Mesodermal cell (in vitro differentiated cells): Measurements from ENCODE around the gene PRUNE2.

Experiments
- H3K27ac ChIP-seq: 2 replicates; pipeline ENCODE4 v1.7.0; 2013; ENCODE audit warnings: mild to moderate bottlenecking, low read depth, low read length, moderate library complexity; ENCODE audit not compliant: severe bottlenecking
- H3K36me3 ChIP-seq: 2 replicates; pipeline ENCODE4 v1.7.1; 2013; ENCODE audit warnings: mild to moderate bottlenecking, low read length, moderate library complexity; ENCODE audit not compliant: control insufficient read depth, insufficient read depth
- H3K4me1 ChIP-seq: one replicate; pipeline ENCODE4 v1.7.1; 2013; ENCODE audit warnings: mild to moderate bottlenecking, low read length; ENCODE audit not compliant: insufficient read depth, control insufficient read depth, poor library complexity, severe bottlenecking
- H3K4me3 ChIP-seq: 2 replicates; pipeline ENCODE4 v1.7.0; 2013; ENCODE audit warnings: low read length, control low read depth, mild to moderate bottlenecking; ENCODE audit not compliant: insufficient read depth, poor library complexity, severe bottlenecking; ENCODE audit errors: extremely low read depth
- H3K9me3 ChIP-seq: 2 replicates; pipeline ENCODE4 v1.7.1; 2013; ENCODE audit warnings: mild to moderate bottlenecking, low read length, moderate library complexity; ENCODE audit not compliant: control insufficient read depth
- WGBS, 2 experiments: methylation state at CpG; one replicate each; pipeline ENCODE4 v1.1.5; 2013; ENCODE audit warnings: missing lambda C conversion rate in 2 of 2; ENCODE audit not compliant: insufficient coverage in 2 of 2; 5-methylcytosine and 5-hydroxymethylcytosine counted together

The PRUNE2 gene

DNA sequence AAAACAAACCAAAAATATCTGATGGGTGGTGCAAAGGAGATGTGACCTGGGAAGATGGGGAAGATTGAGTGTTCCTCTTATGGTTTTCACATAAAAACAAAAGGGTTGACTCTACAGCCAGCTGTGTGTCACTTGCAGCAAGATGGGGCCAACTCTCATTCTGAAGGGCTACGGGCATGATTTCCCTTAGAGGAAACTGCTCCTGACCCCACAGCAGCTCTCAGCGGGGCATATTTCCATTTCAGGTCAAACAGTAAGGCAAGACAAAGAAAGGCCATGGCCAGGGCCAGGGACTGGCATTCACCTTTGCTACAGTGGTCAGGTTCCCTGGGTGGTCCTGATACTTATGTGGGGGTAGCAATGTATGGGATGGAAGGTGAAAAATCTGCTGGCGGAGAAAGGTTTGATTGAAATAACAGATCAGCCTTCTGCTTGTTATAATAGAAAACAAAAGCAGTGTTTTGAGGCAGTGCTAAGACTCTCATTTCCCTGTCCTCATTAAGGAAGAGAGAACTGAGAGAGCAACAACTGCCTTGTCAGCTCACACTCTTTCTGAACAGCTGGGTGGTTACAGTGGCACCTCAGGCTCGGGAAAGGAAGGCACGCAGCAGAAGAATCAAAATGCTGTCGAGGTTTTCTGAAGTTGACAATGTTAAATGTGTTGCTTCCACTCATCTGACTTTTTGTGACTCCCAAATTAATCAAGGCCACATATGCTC is 262.4 kb downstream of the PRUNE2 start:
- peaks cover 2% of the 10 kb centered on the region for H3K4me1 ChIP-seq
- H3K36me3 ChIP-seq: no peaks in the 10 kb centered on the region
- no peaks in the 10 kb centered on the region for H3K9me3 ChIP-seq
- WGBS, 2 experiments: 67 to 71% methylated on average over 3 to 6 of the region's 6 CpGs
- no peak overlapping the region for H3K4me3 ChIP-seq
- H3K27ac ChIP-seq: no peak overlapping the region

DNA sequence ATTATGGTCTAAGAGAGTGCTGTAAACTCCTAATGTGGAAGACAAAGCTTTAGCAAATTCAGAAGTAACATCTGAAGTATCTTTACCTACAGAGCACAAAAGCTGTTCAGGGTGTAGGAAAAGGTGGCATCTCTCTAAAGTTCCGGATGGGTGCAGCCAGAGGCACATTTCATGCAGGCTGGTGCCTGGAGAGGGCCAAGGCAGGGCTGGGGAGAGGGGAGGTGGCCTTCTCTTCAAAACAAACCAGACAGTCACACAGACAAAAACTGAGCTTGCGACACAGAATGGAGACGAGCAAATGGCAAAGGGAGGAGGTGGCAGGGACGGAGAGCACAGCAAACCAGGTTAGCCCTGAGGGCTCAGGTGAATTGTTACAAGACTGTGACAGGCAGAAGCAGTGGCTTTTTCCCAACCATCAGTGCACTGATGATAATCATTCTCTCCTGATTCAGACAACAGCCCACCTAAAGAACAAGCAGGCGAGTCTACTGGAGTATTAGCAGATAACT is 263.2 kb downstream of the PRUNE2 start:
- no peak overlapping the region for H3K4me3 ChIP-seq
- 84 to 100% methylated on average over 2 to 4 of the region's 5 CpGs for WGBS, 2 experiments
- H3K27ac ChIP-seq: no peak overlapping the region
- H3K9me3 ChIP-seq: no peaks in the 10 kb centered on the region
- H3K4me1 ChIP-seq: peaks cover 2% of the 10 kb centered on the region
- no peaks in the 10 kb centered on the region for H3K36me3 ChIP-seq

DNA sequence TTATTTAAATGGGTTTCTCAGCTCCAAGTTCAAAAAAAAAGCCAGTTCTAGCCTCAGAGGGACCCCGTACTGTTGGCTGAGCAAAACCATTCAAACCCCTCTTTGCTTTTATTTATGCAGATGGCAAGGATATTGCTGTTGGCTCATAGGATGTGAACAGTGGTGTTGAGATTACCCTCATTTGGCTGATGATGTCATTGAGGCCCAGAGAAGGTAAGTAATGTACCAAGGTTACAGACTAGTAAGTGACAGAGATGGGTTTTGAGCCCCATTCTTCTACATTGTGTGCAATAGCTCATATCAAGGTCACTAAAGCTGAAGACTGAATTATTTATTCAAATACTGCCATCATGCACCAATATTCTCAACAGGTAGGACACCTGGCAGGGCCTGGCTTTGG is 263.8 kb downstream of the PRUNE2 start:
- Histone ChIP-seq H3K27ac (no peak overlapping the region), H3K36me3 (no peaks in the 10 kb centered on the region), H3K4me3 (no peak overlapping the region), H3K4me1 (peaks cover 2% of the 10 kb centered on the region), H3K9me3 (no peaks in the 10 kb centered on the region)
- WGBS, 2 experiments: 86% methylated on average over 1 of the region's 1 CpG; no CpG with 5 or more reads in 1 of the 2 experiments

DNA sequence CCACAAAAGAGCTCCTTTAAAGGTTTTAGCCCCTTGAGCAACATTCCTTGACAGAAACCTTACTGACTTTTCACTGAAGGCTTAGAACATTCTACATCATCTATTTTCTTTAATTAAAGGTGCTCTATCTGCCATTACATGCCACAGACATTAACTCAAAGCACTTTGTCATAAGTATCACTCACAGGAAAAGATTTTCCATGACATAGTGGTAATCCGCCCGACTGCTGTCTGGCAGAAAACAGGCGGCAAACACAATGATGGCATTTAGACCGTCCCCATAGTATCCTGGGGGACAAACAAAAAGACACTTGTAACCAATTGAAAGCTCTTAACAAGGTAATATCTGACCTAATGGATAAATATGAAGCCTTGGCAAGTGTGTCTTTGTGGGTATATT is 267.9 kb downstream of the PRUNE2 start:
- 92 to 100% methylated on average over 2 to 4 of the region's 4 CpGs for WGBS, 2 experiments
- peaks cover 2% of the 10 kb centered on the region for H3K4me1 ChIP-seq
- H3K9me3 ChIP-seq: no peaks in the 10 kb centered on the region
- no peak overlapping the region for H3K4me3 ChIP-seq
- H3K36me3 ChIP-seq: no peaks in the 10 kb centered on the region
- H3K27ac ChIP-seq: no peak overlapping the region

DNA sequence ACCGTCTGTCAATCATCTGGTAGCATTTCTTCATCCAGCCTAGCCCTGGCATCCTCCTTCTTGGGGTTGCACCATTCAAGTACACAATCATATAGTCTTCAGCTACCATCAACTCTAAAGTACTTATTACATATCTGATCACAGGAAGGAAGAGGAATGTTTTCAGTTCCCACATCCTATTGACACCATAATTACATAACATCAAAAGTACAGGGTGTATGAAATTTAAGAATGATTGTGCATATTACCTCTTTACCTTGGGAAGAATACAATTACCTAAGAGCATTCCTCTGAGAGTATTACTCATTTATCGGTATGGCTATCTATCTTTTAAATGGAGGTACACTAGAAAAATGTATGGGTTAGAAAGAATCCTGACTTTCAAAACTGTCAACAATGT is 268.5 kb downstream of the PRUNE2 start:
- Histone ChIP-seq H3K9me3 (no peaks in the 10 kb centered on the region), H3K36me3 (no peaks in the 10 kb centered on the region), H3K27ac (no peak overlapping the region), H3K4me1 (no peaks in the 10 kb centered on the region), H3K4me3 (no peak overlapping the region)
- 100% methylated on average over 1 of the region's 2 CpGs; no CpG with 5 or more reads in 1 of the 2 experiments for WGBS, 2 experiments

DNA sequence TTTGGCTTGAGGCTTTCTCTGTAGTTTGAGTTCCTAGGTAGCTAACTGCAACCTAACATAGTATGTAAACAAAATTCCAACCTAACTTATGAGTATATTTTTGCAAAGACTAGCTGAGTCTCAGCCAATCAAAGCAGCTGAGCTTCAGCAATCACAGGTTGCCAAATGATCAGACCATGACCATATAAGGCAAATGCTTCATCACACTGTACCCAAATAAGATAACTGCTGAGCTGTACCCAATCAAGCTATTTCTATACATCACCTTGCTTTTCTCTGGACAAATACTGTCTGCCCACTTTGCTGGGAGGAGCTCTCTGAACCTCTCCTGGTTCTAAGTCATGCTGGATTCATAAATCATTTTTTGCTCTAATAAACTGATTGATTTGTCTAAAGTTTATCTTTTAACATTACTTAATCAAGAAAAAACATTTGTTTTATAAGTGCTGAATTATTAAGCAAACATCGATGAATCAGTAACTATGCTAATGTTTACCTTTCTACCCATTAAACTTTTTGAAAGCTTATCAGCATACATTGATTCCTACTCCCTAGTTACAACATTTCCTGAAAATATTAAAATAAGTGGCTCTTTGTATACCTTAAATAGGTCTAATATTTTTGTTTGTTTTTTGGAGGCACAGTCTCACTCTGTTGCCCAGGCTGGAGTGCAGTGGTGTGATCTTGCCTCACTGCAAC is 271.4 kb downstream of the PRUNE2 start:
- no CpG with 5 or more reads among the region's 1 CpG for WGBS, 2 experiments
- no peak overlapping the region for H3K27ac ChIP-seq
- H3K9me3 ChIP-seq: no peaks in the 10 kb centered on the region
- no peaks in the 10 kb centered on the region for H3K4me1 ChIP-seq
- no peaks in the 10 kb centered on the region for H3K36me3 ChIP-seq
- H3K4me3 ChIP-seq: no peak overlapping the region

DNA sequence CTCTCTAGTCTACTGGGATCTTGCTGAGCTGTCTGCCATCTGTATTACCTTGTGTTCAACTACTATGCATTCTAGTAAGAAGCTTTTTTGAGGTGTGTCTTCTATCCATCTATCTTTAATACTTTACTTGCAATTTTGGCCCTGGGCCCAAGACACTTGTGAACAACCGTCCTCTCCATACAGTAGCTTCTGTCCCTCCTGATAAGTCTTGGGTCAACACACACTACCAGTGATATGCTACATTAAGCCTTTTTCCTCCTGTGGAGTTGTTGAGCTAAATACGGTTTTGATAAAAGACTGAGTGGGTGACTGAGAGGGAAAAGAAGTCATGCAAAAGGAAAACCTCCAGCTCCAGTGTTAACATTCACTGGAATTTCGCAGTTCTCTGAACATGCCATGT is 275.0 kb downstream of the PRUNE2 start:
- Histone ChIP-seq H3K27ac (no peak overlapping the region), H3K9me3 (no peaks in the 10 kb centered on the region), H3K4me1 (no peaks in the 10 kb centered on the region), H3K4me3 (no peak overlapping the region), H3K36me3 (no peaks in the 10 kb centered on the region)
- 86 to 100% methylated on average over 1 of the region's 3 CpGs for WGBS, 2 experiments

DNA sequence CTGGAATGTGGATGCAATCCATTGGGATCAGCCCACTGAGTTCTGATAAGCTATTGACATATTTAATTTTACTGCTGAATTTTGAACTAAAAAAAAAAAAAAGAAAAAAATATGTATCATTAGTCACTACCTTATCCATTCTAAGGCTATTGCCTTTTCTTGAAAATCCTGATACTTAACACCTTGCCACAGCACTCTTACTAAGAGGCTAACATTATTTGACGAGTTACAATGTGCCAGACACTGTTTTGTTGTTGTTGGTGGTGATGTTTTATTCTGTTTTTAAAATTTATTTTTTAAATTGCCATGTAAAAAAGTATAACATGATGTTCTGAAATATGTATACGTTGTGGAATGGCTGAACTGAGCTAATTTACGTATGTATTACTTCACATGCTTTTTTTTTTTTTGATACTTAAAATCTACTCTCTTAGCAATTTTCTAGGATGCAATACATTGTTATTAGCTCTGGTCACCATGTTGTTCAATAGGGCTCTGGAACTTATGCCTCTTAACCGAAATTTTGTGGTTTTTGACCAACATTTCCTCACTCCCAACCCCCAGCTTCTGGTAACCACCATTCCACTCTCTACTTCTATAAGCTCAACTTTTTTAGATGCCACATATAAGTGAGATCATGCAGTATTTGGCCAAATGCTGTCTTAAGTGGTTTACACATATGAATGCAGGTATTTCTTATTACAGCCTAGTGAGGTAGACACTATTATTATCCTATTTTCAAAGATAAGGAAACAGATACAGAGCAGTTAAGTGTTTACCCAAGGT is 276.5 kb downstream of the PRUNE2 start:
- Histone ChIP-seq H3K4me1 (no peaks in the 10 kb centered on the region), H3K4me3 (no peak overlapping the region)
- 100% methylated on average over 1 of the region's 4 CpGs; no CpG with 5 or more reads in 1 of the 2 experiments for WGBS, 2 experiments

DNA sequence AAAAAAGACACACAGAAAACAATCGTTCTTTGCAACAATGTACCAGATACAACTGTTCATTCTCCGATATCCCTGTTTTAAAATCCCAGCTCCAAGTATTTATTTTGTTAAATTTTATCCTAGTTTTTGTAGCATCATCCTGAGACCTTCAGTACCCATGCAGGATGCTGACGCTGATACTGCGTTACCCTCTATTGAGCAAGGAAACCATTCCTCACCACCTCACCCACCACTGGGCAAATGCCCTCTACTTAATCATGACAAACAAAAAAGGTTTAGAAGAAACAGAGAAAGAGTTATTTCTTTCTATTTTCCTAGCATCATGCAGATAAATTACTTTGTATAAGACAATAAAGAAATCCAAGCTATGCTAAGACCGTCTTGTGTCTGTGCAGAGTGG is 277.8 kb downstream of the PRUNE2 start:
- WGBS, 2 experiments: 71% methylated on average over 1 of the region's 5 CpGs; no CpG with 5 or more reads in 1 of the 2 experiments

More for the DNA sequence above, 276.5 kb downstream of the PRUNE2 start:
- Histone ChIP-seq H3K27ac (no peak overlapping the region), H3K36me3 (no peaks in the 10 kb centered on the region), H3K9me3 (no peaks in the 10 kb centered on the region)

DNA sequence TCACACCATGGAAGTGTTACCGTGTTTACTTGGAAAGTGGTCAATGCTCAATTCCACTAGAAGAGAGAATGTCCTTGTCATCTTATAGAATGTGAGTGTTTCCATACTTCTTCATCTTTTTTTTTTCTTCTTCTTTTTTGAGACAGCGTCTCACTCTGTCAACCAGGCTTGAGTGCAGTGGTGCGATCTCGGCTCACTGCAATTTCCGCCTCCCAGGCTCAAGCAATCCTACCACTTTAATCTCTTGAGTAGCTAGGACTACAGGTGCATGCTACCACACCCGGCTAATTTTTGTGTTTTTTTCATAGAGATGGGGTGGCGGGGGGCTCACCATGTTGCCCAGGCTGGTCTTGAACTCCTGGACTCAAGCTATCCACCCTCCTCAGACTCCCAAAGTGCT is 278.9 kb downstream of the PRUNE2 start:
- Histone ChIP-seq H3K9me3 (no peaks in the 10 kb centered on the region), H3K4me3 (no peak overlapping the region), H3K36me3 (no peaks in the 10 kb centered on the region), H3K4me1 (no peaks in the 10 kb centered on the region), H3K27ac (no peak overlapping the region)
- 87 to 100% methylated on average over 3 of the region's 7 CpGs for whole genome bisulfite sequencing, 2 experiments

More for the DNA sequence above, 277.8 kb downstream of the PRUNE2 start:
- Histone ChIP-seq H3K36me3 (no peaks in the 10 kb centered on the region), H3K9me3 (no peaks in the 10 kb centered on the region), H3K4me3 (no peak overlapping the region), H3K4me1 (no peaks in the 10 kb centered on the region), H3K27ac (no peak overlapping the region)
